Measurements from ENCODE around the gene LGR5. TPM values are rescaled to one million over a fixed set of nuclear protein-coding genes. Genes with fewer than 3 reads are reported as not detected.

Gene LGR5
- total and polyA plus RNA-seq, 5 donors from 2014 or later = not detected

- no peak for DNase-seq
- no peaks in the 10 kb centered on the region for H3K4me1 ChIP-seq (ENCODE audit: control insufficient read depth, insufficient read depth, low read length, poor library complexity, severe bottlenecking)
- H3K27me3 Mint-ChIP-seq = peaks cover 31% of the 10 kb centered on the region
- no peak for ATAC-seq (ENCODE audit: low read depth in 2 of 2)
- peaks cover 0 to 4% (median 1%) of the 10 kb centered on the region in 7 donors for H3K9me3 Mint-ChIP-seq
- H3K4me3 ChIP-seq (ENCODE audit: low read depth, low read length) = no peak overlapping the region
- H3K36me3 Mint-ChIP-seq = no peaks in the 10 kb centered on the region
- no peak overlapping the region for H3K27ac ChIP-seq (ENCODE audit: insufficient read depth, low read length, poor library complexity, severe bottlenecking)
- no peak overlapping the region for H3K4me3 Mint-ChIP-seq
- peaks cover 11% of the 10 kb centered on the region for H3K27me3 ChIP-seq (ENCODE audit: control insufficient read depth, insufficient read depth, low read length)
- no peaks in the 10 kb centered on the region for H3K36me3 ChIP-seq (ENCODE audit: control insufficient read depth, insufficient read depth, low read length)
- H3K4me1 Mint-ChIP-seq = no peaks in the 10 kb centered on the region
- no peak overlapping the region for H3K27ac Mint-ChIP-seq
- no peaks in the 10 kb centered on the region for H3K9me3 ChIP-seq (ENCODE audit: control insufficient read depth in 2 of 2, low read length in 2 of 2)
These were observed 9.9 kb downstream of the LGR5 start for GRCh38 chr12:71449373-71450070.

GRCh38 chr12:71452006-71452405 lies 12.4 kb downstream of the LGR5 start:
- H3K27me3 Mint-ChIP-seq = peaks cover 23% of the 10 kb centered on the region
- no peak for ATAC-seq (ENCODE audit: low read depth in 2 of 2)
- H3K4me3 Mint-ChIP-seq = no peak overlapping the region

GRCh38 chr12:71455028-71455737 lies 15.6 kb downstream of the LGR5 start:
- Histone ChIP-seq H3K9me3 (ENCODE audit: control insufficient read depth in 2 of 2, low read length in 2 of 2) (no peaks in the 10 kb centered on the region), H3K27me3 (ENCODE audit: control insufficient read depth, insufficient read depth, low read length) (peaks cover 11% of the 10 kb centered on the region), H3K4me1 (ENCODE audit: control insufficient read depth, insufficient read depth, low read length, poor library complexity, severe bottlenecking) (no peaks in the 10 kb centered on the region), H3K36me3 (ENCODE audit: control insufficient read depth, insufficient read depth, low read length) (no peaks in the 10 kb centered on the region), H3K4me3 (ENCODE audit: low read depth, low read length) (no peak overlapping the region), H3K27ac (ENCODE audit: insufficient read depth, low read length, poor library complexity, severe bottlenecking) (no peak overlapping the region)
- H3K4me3 Mint-ChIP-seq = no peak overlapping the region
- no peaks in the 10 kb centered on the region for H3K36me3 Mint-ChIP-seq
- H3K27me3 Mint-ChIP-seq = peaks cover 28% of the 10 kb centered on the region
- no peak for ATAC-seq (ENCODE audit: low read depth in 2 of 2)
- no peak overlapping the region for H3K27ac Mint-ChIP-seq
- no peaks in the 10 kb centered on the region for H3K4me1 Mint-ChIP-seq
- H3K9me3 Mint-ChIP-seq = peaks cover 0 to 6% (median 1%) of the 10 kb centered on the region in 7 donors
- no peak for DNase-seq

More at GRCh38 chr12:71452006-71452405, 12.4 kb downstream of the LGR5 start:
- Mint-ChIP-seq H3K36me3 (no peaks in the 10 kb centered on the region), H3K9me3 (peaks cover 0 to 4% (median 1%) of the 10 kb centered on the region in 7 donors), H3K27ac (no peak overlapping the region), H3K4me1 (no peaks in the 10 kb centered on the region)
- H3K9me3 ChIP-seq (ENCODE audit: control insufficient read depth in 2 of 2, low read length in 2 of 2) = no peaks in the 10 kb centered on the region
- H3K4me3 ChIP-seq (ENCODE audit: low read depth, low read length) = no peak overlapping the region
- H3K27ac ChIP-seq (ENCODE audit: insufficient read depth, low read length, poor library complexity, severe bottlenecking) = no peak overlapping the region
- H3K4me1 ChIP-seq (ENCODE audit: control insufficient read depth, insufficient read depth, low read length, poor library complexity, severe bottlenecking) = no peaks in the 10 kb centered on the region
- no peak for DNase-seq
- H3K27me3 ChIP-seq (ENCODE audit: control insufficient read depth, insufficient read depth, low read length) = peaks cover 9% of the 10 kb centered on the region
- H3K36me3 ChIP-seq (ENCODE audit: control insufficient read depth, insufficient read depth, low read length) = no peaks in the 10 kb centered on the region

- Mint-ChIP-seq H3K4me1 (no peaks in the 10 kb centered on the region), H3K27me3 (peaks cover 27% of the 10 kb centered on the region), H3K27ac (no peak overlapping the region), H3K4me3 (no peak overlapping the region), H3K36me3 (no peaks in the 10 kb centered on the region), H3K9me3 (peaks cover 0 to 4% (median 1%) of the 10 kb centered on the region in 7 donors)
- Histone ChIP-seq H3K27ac (ENCODE audit: insufficient read depth, low read length, poor library complexity, severe bottlenecking) (no peak overlapping the region), H3K4me1 (ENCODE audit: control insufficient read depth, insufficient read depth, low read length, poor library complexity, severe bottlenecking) (no peaks in the 10 kb centered on the region), H3K4me3 (ENCODE audit: low read depth, low read length) (no peak overlapping the region), H3K9me3 (ENCODE audit: control insufficient read depth in 2 of 2, low read length in 2 of 2) (no peaks in the 10 kb centered on the region), H3K27me3 (ENCODE audit: control insufficient read depth, insufficient read depth, low read length) (peaks cover 11% of the 10 kb centered on the region), H3K36me3 (ENCODE audit: control insufficient read depth, insufficient read depth, low read length) (no peaks in the 10 kb centered on the region)
- no peak for DNase-seq
- ATAC-seq (ENCODE audit: low read depth in 2 of 2) = no peak
These were observed 16.7 kb downstream of the LGR5 start for GRCh38 chr12:71456316-71456715.

GRCh38 chr12:71456990-71457389 lies 17.4 kb downstream of the LGR5 start:
- Mint-ChIP-seq H3K4me1 (no peaks in the 10 kb centered on the region), H3K27ac (no peak overlapping the region)
- peaks cover 11% of the 10 kb centered on the region for H3K27me3 ChIP-seq (ENCODE audit: control insufficient read depth, insufficient read depth, low read length)

GRCh38 chr12:71460318-71460717 lies 20.7 kb downstream of the LGR5 start:
- H3K9me3 Mint-ChIP-seq = peaks cover 0 to 2% (median 0%) of the 10 kb centered on the region in 7 donors
- H3K27me3 Mint-ChIP-seq = peaks cover 16% of the 10 kb centered on the region
- H3K27ac ChIP-seq (ENCODE audit: insufficient read depth, low read length, poor library complexity, severe bottlenecking) = no peak overlapping the region
- H3K4me1 ChIP-seq (ENCODE audit: control insufficient read depth, insufficient read depth, low read length, poor library complexity, severe bottlenecking) = no peaks in the 10 kb centered on the region
- no peaks in the 10 kb centered on the region for H3K36me3 ChIP-seq (ENCODE audit: control insufficient read depth, insufficient read depth, low read length)
- no peaks in the 10 kb centered on the region for H3K9me3 ChIP-seq (ENCODE audit: control insufficient read depth in 2 of 2, low read length in 2 of 2)
- no peak overlapping the region for H3K27ac Mint-ChIP-seq
- H3K4me1 Mint-ChIP-seq = no peaks in the 10 kb centered on the region
- H3K4me3 Mint-ChIP-seq = no peak overlapping the region
- H3K27me3 ChIP-seq (ENCODE audit: control insufficient read depth, insufficient read depth, low read length) = peaks cover 2% of the 10 kb centered on the region
- no peak for ATAC-seq (ENCODE audit: low read depth in 2 of 2)
- no peaks in the 10 kb centered on the region for H3K36me3 Mint-ChIP-seq
- DNase-seq = no peak
- no peak overlapping the region for H3K4me3 ChIP-seq (ENCODE audit: low read depth, low read length)

More at GRCh38 chr12:71456990-71457389, 17.4 kb downstream of the LGR5 start:
- Histone ChIP-seq H3K4me1 (ENCODE audit: control insufficient read depth, insufficient read depth, low read length, poor library complexity, severe bottlenecking) (no peaks in the 10 kb centered on the region), H3K36me3 (ENCODE audit: control insufficient read depth, insufficient read depth, low read length) (no peaks in the 10 kb centered on the region), H3K27ac (ENCODE audit: insufficient read depth, low read length, poor library complexity, severe bottlenecking) (no peak overlapping the region), H3K9me3 (ENCODE audit: control insufficient read depth in 2 of 2, low read length in 2 of 2) (no peaks in the 10 kb centered on the region), H3K4me3 (ENCODE audit: low read depth, low read length) (no peak overlapping the region)
- Mint-ChIP-seq H3K27me3 (peaks cover 20% of the 10 kb centered on the region), H3K4me3 (no peak overlapping the region), H3K36me3 (no peaks in the 10 kb centered on the region), H3K9me3 (peaks cover 0 to 4% (median 0%) of the 10 kb centered on the region in 7 donors)
- DNase-seq (no peak), ATAC-seq (ENCODE audit: low read depth in 2 of 2) (no peak)

- ATAC-seq (ENCODE audit: low read depth in 2 of 2) (no peak), DNase-seq (no peak)
- Histone ChIP-seq H3K36me3 (ENCODE audit: control insufficient read depth, insufficient read depth, low read length) (no peaks in the 10 kb centered on the region), H3K9me3 (ENCODE audit: control insufficient read depth in 2 of 2, low read length in 2 of 2) (no peaks in the 10 kb centered on the region), H3K27me3 (ENCODE audit: control insufficient read depth, insufficient read depth, low read length) (peaks cover 2% of the 10 kb centered on the region), H3K27ac (ENCODE audit: insufficient read depth, low read length, poor library complexity, severe bottlenecking) (no peak overlapping the region), H3K4me3 (ENCODE audit: low read depth, low read length) (no peak overlapping the region), H3K4me1 (ENCODE audit: control insufficient read depth, insufficient read depth, low read length, poor library complexity, severe bottlenecking) (no peaks in the 10 kb centered on the region)
- peaks cover 0 to 2% (median 0%) of the 10 kb centered on the region in 7 donors for H3K9me3 Mint-ChIP-seq
- no peak overlapping the region for H3K4me3 Mint-ChIP-seq
- no peaks in the 10 kb centered on the region for H3K36me3 Mint-ChIP-seq
- H3K27ac Mint-ChIP-seq = no peak overlapping the region
- peaks cover 18% of the 10 kb centered on the region for H3K27me3 Mint-ChIP-seq
- no peaks in the 10 kb centered on the region for H3K4me1 Mint-ChIP-seq
These were observed 21.4 kb downstream of the LGR5 start for GRCh38 chr12:71460850-71461609.

Measured in CD4-positive, CD25-positive, alpha-beta regulatory T cell (primary cell).